IMR-90 (cell line): ENCODE results near the gene ASF1B. TPM values are rescaled to one million over a fixed set of nuclear protein-coding genes. Genes with fewer than 3 reads are reported as not detected.

Source experiments
- ATAC-seq: fragments of 200-7000 bp; cut with Tn5 transposase; 2 replicates; pipeline ENCODE4 v1.9.1; 2020; ENCODE audit warnings: low read depth, mild to moderate bottlenecking, moderate library complexity
- Bru-seq: library from RNA; stranded (reverse); fragments of 400-500 nt; gene quantifications from one replicate; lab custom pipeline; 2021; lab: Mats Ljungman, UMichigan
- BruChase-seq, 2 experiments: library from RNA; stranded (reverse); fragments of 400-500 nt; gene quantifications; one replicate each; lab custom pipeline; 2021; lab: Mats Ljungman, UMichigan
- BruUV-seq: library from RNA; stranded (reverse); fragments of 400-500 nt; replicated peaks from 2 replicates; lab custom pipeline; 2021; lab: Mats Ljungman, UMichigan
- CTCF ChIA-PET: fragments of 300-600 bp; formaldehyde crosslinking; extraction: SDS; loops from one replicate; lab custom pipeline; 2021; ENCODE audit warnings: antibody characterized with exemption; lab: Yijun Ruan, JAX
- POLR2A ChIA-PET: fragments of 300-600 bp; sonication (Branson Sonifier 250); formaldehyde crosslinking; loops from one replicate; lab custom pipeline; 2022; ENCODE audit warnings: antibody characterized with exemption; ENCODE audit not compliant: unreplicated experiment; lab: Charles Lee
- DNase-seq: peaks from one replicate; pipeline ENCODE4 v3.0.0; 2013
- H2AFZ ChIP-seq: replicated peaks from 2 replicates; pipeline ENCODE3; 2013; ENCODE audit warnings: low read length, mild to moderate bottlenecking; ENCODE audit not compliant: poor library complexity
- H2AK5ac ChIP-seq: 2 replicates; pipeline ENCODE4 v1.6.1; 2013; ENCODE audit warnings: low read depth, low read length, inconsistent platforms
- H2AK9ac ChIP-seq: replicated peaks from 2 replicates; pipeline ENCODE3; 2013; ENCODE audit warnings: mild to moderate bottlenecking, low read depth, low read length, moderate library complexity; ENCODE audit not compliant: poor library complexity
- H2BK120ac ChIP-seq: 2 replicates; pipeline ENCODE4 v1.6.1; 2013; ENCODE audit warnings: low read depth, low read length, inconsistent platforms
- H2BK15ac ChIP-seq: 3 replicates; pipeline ENCODE4 v1.6.1; 2013; ENCODE audit warnings: low read depth, low read length, inconsistent platforms
- H2BK20ac ChIP-seq: 2 replicates; pipeline ENCODE4 v1.6.1; 2013; ENCODE audit warnings: low read depth, mild to moderate bottlenecking, inconsistent platforms, low read length, moderate library complexity
- H2BK5ac ChIP-seq: 2 replicates; pipeline ENCODE4 v1.6.1; 2013; ENCODE audit warnings: mild to moderate bottlenecking, low read depth, low read length, inconsistent platforms; ENCODE audit not compliant: poor library complexity, severe bottlenecking
- H3K14ac ChIP-seq: replicated peaks from 2 replicates; pipeline ENCODE4 v1.6.1; 2013; ENCODE audit warnings: low read depth, low read length, inconsistent platforms
- H3K18ac ChIP-seq: 2 replicates; pipeline ENCODE4 v1.6.1; 2013; ENCODE audit warnings: low read depth, low read length, control low read depth
- H3K23ac ChIP-seq: 2 replicates; pipeline ENCODE4 v1.6.1; 2013; ENCODE audit warnings: low read depth, low read length, inconsistent platforms
- H3K27ac ChIP-seq: 2 replicates; pipeline ENCODE4 v1.5.1; 2013; ENCODE audit warnings: mild to moderate bottlenecking, control low read depth, low read length; ENCODE audit not compliant: insufficient read depth
- H3K27me3 ChIP-seq: 2 replicates; pipeline ENCODE4 v1.6.1; 2013; ENCODE audit warnings: low read length; ENCODE audit not compliant: control insufficient read depth, insufficient read depth
- H3K36me3 ChIP-seq: 2 replicates; pipeline ENCODE4 v1.6.1; 2013; ENCODE audit warnings: low read length, mixed read lengths; ENCODE audit not compliant: control insufficient read depth, insufficient read depth
- H3K4ac ChIP-seq: 2 replicates; pipeline ENCODE4 v1.6.1; 2013; ENCODE audit warnings: low read depth, low read length, inconsistent platforms
- H3K4me1 ChIP-seq: 2 replicates; pipeline ENCODE4 v1.6.1; 2013; ENCODE audit warnings: low read length, mixed read lengths; ENCODE audit not compliant: control insufficient read depth, insufficient read depth
- H3K4me2 ChIP-seq: 2 replicates; pipeline ENCODE4 v1.6.1; 2013; ENCODE audit warnings: low read depth, mild to moderate bottlenecking, control low read depth, low read length, moderate library complexity
- H3K4me3 ChIP-seq: 2 replicates; pipeline ENCODE4 v1.5.1; 2013; ENCODE audit warnings: low read depth, mild to moderate bottlenecking, control low read depth, low read length, moderate library complexity; ENCODE audit not compliant: insufficient read depth
- H3K56ac ChIP-seq: 2 replicates; pipeline ENCODE4 v1.6.1; 2013; ENCODE audit warnings: low read length, inconsistent platforms; ENCODE audit not compliant: insufficient read depth; ENCODE audit errors: extremely low read depth
- H3K79me1 ChIP-seq, 2 experiments: 2 replicates each; pipeline ENCODE4 v1.6.1; 2013; ENCODE audit warnings: low read length in 2 of 2, inconsistent platforms in 1 of 2, low read depth in 1 of 2
- H3K9ac ChIP-seq: 2 replicates; pipeline ENCODE4 v1.6.1; 2013; ENCODE audit warnings: low read depth, low read length, control low read depth
- H3K9me1 ChIP-seq: 2 replicates; pipeline ENCODE4 v1.6.1; 2013; ENCODE audit warnings: low read length, inconsistent platforms; ENCODE audit not compliant: insufficient read depth
- H3K9me3 ChIP-seq: 2 replicates; pipeline ENCODE4 v1.6.1; 2013; ENCODE audit warnings: low read length; ENCODE audit not compliant: control insufficient read depth, insufficient read depth
- H4K20me1 ChIP-seq: 2 replicates; pipeline ENCODE4 v1.6.1; 2013; ENCODE audit warnings: low read length, inconsistent platforms; ENCODE audit not compliant: insufficient read depth
- H4K5ac ChIP-seq: 2 replicates; pipeline ENCODE4 v1.6.1; 2013; ENCODE audit warnings: mild to moderate bottlenecking, low read depth, low read length, control low read depth
- H4K8ac ChIP-seq, 2 experiments: 2 replicates each; pipeline ENCODE4 v1.6.1; 2013; ENCODE audit warnings: low read depth in 2 of 2, low read length in 2 of 2, control low read depth in 1 of 2, inconsistent platforms in 1 of 2
- H4K91ac ChIP-seq: 2 replicates; pipeline ENCODE4 v1.6.1; 2013; ENCODE audit warnings: low read depth, low read length, inconsistent platforms; ENCODE audit not compliant: insufficient read depth
- BHLHE40 ChIP-seq: fragments of 150-350 bp; IDR thresholded peaks from 2 replicates; pipeline ENCODE4 v1.6.1; 2016; ENCODE audit warnings: mild to moderate bottlenecking, low read depth, low read length
- CHD1 ChIP-seq: IDR thresholded peaks from 2 replicates; pipeline ENCODE4 v1.6.1; 2012; ENCODE audit warnings: low read depth, low read length, improper control_type of control experiment
- FOS ChIP-seq: fragments of 150-350 bp; IDR thresholded peaks from 2 replicates; pipeline ENCODE4 v1.6.1; 2016; ENCODE audit warnings: low read depth, low read length
- MAZ ChIP-seq: IDR thresholded peaks from 2 replicates; pipeline ENCODE4 v1.6.1; 2012; ENCODE audit warnings: low read depth, mild to moderate bottlenecking, low read length, improper control_type of control experiment, moderate library complexity, borderline replicate concordance
- MXI1 ChIP-seq: IDR thresholded peaks from 2 replicates; pipeline ENCODE4 v1.6.1; 2012; ENCODE audit warnings: low read depth, mild to moderate bottlenecking, low read length, moderate library complexity, borderline replicate concordance
- NFE2L2 ChIP-seq: fragments of 150-350 bp; IDR thresholded peaks from 2 replicates; pipeline ENCODE4 v1.6.1; 2016; ENCODE audit warnings: low read depth, mild to moderate bottlenecking, low read length
- POLR2A ChIP-seq: IDR thresholded peaks from 2 replicates; pipeline ENCODE4 v1.6.1; 2012; ENCODE audit warnings: mild to moderate bottlenecking, low read depth, low read length
- RCOR1 ChIP-seq: IDR thresholded peaks from 2 replicates; pipeline ENCODE4 v1.6.1; 2012; ENCODE audit warnings: mild to moderate bottlenecking, low read length, improper control_type of control experiment; ENCODE audit not compliant: insufficient replicate concordance
- SMC3 ChIP-seq: fragments of 150-350 bp; IDR thresholded peaks from 2 replicates; pipeline ENCODE4 v1.6.1; 2016; ENCODE audit warnings: low read depth, mild to moderate bottlenecking, antibody characterized with exemption, low read length, moderate library complexity
- WGBS, 2 experiments: methylation state at CpG; one replicate each; pipeline versions ENCODE4 v1.1.5 to v1.1.7; 2013; ENCODE audit warnings: missing lambda C conversion rate in 2 of 2; ENCODE audit not compliant: insufficient read length in 1 of 2; ENCODE audit errors: extremely low coverage in 2 of 2; 5-methylcytosine and 5-hydroxymethylcytosine counted together
- dilution Hi-C: fragments of 300-500 bp; cut with HindIII; formaldehyde crosslinking; loops from one replicate; pipeline ENCODE4 v1.14.3; 2018; ENCODE audit warnings: low sequenced_read_pairs; ENCODE audit not compliant: unreplicated experiment
- in situ Hi-C: fragments of 300-500 bp; cut with MboI; formaldehyde crosslinking; loops from 3 replicates; pipeline ENCODE4 v1.14.3; 2019; ENCODE audit warnings: low sequenced_read_pairs, inconsistent platforms, mixed read lengths
- intact Hi-C: fragments of 100-400 bp; cut with micrococcal nuclease; formaldehyde crosslinking; loops from 2 replicates; pipeline ENCODE4 v1.10.0; 2022
- long read RNA-seq: library from polyadenylated mRNA; unstranded; transcript quantifications from one replicate; pipeline ENCODE4 v2.0.0, GENCODE V29; 2021; ENCODE audit not compliant: unreplicated experiment
- polyA plus RNA-seq, 3 experiments: library from polyadenylated mRNA; depleted of rRNA; stranded (reverse); fragments of >200 nt; gene quantifications; 2 replicates each; pipeline ENCODE4 v1.2.3, GENCODE V29; 2012; ENCODE audit warnings: low replicate concordance in 1 of 3
- total RNA-seq: library from RNA; depleted of rRNA; stranded (reverse); fragments of >200 nt; gene quantifications from 2 replicates; pipeline ENCODE4 v1.2.3, GENCODE V29; 2012; rRNA removed
- TF ChIP-seq, protein P1 (sequence below): fragments of 150-350 bp; IDR thresholded peaks from 2 replicates; pipeline ENCODE4 v1.6.1; 2017; ENCODE audit warnings: mild to moderate bottlenecking, antibody characterized with exemption, low read length, low read depth
- TF ChIP-seq, protein P2 (sequence below): conservative IDR thresholded peaks from 2 replicates; pipeline ENCODE4 v1.5.1; 2012; ENCODE audit warnings: mild to moderate bottlenecking, low read depth, low read length, improper control_type of control experiment

ASF1B gene
- total RNA-seq = 10.4 and 13.1 TPM in 2 replicates
- polyA plus RNA-seq (2012; rRNA removed) = 11.3 and 12.1 TPM in 2 replicates
- polyA plus RNA-seq (2012; cell fraction: cytosol; rRNA removed) = 16.3 and 18.8 TPM in 2 replicates
- 3.4 and 7.9 TPM in 2 replicates for polyA plus RNA-seq (2012; cell fraction: nucleus; rRNA removed; ENCODE audit: low replicate concordance)
- Bru-seq, nascent RNA = percentile 38 among the genes with signal in this experiment
- percentile 40 among the genes with signal in this experiment for BruChase-seq, experiment 1, labeled RNA remaining after a 6-hour chase
- percentile 33 among the genes with signal in this experiment for BruChase-seq, experiment 2, labeled RNA remaining after a 2-hour chase
- long read RNA-seq, transcript ASF1B-201 (4 exons, 2,059 nt) = major isoform, 10 of 10 reads
- long read RNA-seq, partial matches to known transcripts = 0 of 10 reads
- long read RNA-seq, other reads (novel, unspliced or antisense) = 0 of 10 reads

DNA sequence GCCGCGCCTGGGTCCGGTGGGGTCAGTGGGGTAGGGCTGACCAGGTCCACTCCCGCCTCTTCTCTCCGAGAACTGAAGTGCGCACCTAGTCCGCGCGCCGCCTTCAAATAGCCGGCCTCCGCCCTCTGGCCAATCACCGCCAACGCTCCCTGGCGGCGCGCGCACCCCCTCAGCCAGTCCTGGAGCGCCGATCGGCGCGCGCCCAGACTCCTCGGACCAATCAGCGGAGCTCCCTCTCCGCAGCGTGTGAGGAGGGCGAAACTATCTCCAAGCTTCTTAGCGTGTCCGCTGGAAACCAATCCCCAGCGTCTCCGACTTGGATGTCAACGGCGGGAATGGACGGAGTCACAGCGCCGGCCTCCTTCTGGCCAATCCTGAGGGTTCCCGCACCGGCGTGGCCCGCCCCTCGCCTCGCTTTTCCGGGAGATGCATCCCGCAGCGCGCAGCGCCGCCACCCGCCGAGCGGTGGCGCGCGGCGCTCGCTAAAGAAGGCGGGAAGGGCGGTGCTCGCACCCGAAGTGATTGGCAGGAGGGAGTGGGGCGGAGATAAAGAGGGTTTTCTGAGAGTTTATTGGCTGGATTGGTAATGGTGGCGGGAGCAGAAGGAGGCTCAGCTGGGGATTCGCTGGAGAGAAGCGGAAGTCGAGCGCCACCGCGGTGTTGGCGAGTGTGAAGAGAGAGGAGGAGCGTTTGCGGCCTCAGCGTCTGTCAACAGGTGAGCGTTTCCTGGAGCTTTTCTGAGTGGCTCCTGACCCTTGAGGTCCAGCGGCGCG is at the start of gene ASF1B:
TSS of gene ASF1B (minus strand) at position 81 of the 773 bp plus-strand sequence. CDS start 133 bp downstream, outside the sequence.
- peaks cover 9% of the 10 kb centered on the region; the same call in 1 of the 2 replicates for H4K20me1 ChIP-seq
- in situ Hi-C loops = no loop called here
- peak within 1 kb of the TSS; percentile 53; the same call in 1 of the 2 replicates for H3K23ac ChIP-seq
- CTCF ChIA-PET = interaction anchor here (0.6 to 1.7 kb wide), 19 partner anchors 11 to 283 kb away, joined by 3 to 8 read pairs (median 4); no protein-coding TSS in a partner anchor
- peak within 1 kb of the TSS; percentile 100 for H2AFZ ChIP-seq
- no peak within 1 kb of the TSS for H3K18ac ChIP-seq
- POLR2A ChIA-PET = interaction anchor here (0.5 kb wide), 1 partner anchor 37 kb away, joined by 3 read pairs; no protein-coding TSS in a partner anchor
- H2BK15ac ChIP-seq = no peak within 1 kb of the TSS
- H4K91ac ChIP-seq = peak within 1 kb of the TSS; percentile 49; the same call in 1 of the 2 replicates
- 1% methylated on average over 43 of the region's 78 CpGs; no CpG with 5 or more reads in 1 of the 2 experiments for WGBS, 2 experiments
- H2AK9ac ChIP-seq = peak within 1 kb of the TSS; percentile 98
- H3K9ac ChIP-seq = peak within 1 kb of the TSS; percentile 45
- peak within 1 kb of the TSS; percentile 79 for H3K4me2 ChIP-seq
- no peaks in the 10 kb centered on the region for H3K9me1 ChIP-seq
- no peaks in the 10 kb centered on the region for H3K36me3 ChIP-seq
- peak within 1 kb of the TSS in 1 of 2 experiments; percentile 80; a peak in 2 of 4 replicates for H4K8ac ChIP-seq
- H4K5ac ChIP-seq = no peak within 1 kb of the TSS
- dilution Hi-C loops = no loop called here
- H3K56ac ChIP-seq = peak within 1 kb of the TSS; percentile 67
- H3K27me3 ChIP-seq = no peaks in the 10 kb centered on the region
- peak within 1 kb of the TSS; percentile 78; the same call in 1 of the 2 replicates for H3K4ac ChIP-seq
- H2BK5ac ChIP-seq = peak within 1 kb of the TSS; percentile 47
- no peak within 1 kb of the TSS for H2BK20ac ChIP-seq
- ATAC-seq (peak; percentile 91), DNase-seq (peak; percentile 100)
- no TSS peak for BruUV-seq
- peak within 1 kb of the TSS; percentile 66 for H3K4me3 ChIP-seq
- H3K14ac ChIP-seq = no peak within 1 kb of the TSS; the same call in 1 of the 2 replicates
- no peaks in the 10 kb centered on the region for H3K9me3 ChIP-seq
- intact Hi-C loops = loop anchor here (2.0 to 5.0 kb wide), 3 partner anchors 46 to 341 kb away; partner anchors contain the start of genes PTGER1 and SAMD1
- peak within 1 kb of the TSS; percentile 53 for H3K27ac ChIP-seq
- H3K4me1 ChIP-seq = peaks cover 6% of the 10 kb centered on the region
- 0 out of 2 replicates have a peak within 1 kb of the TSS, but pooled peaks have one; percentile 38 for H2BK120ac ChIP-seq
- peak within 1 kb of the TSS; percentile 82; the same call in 1 of the 2 replicates for H2AK5ac ChIP-seq
- H3K79me1 ChIP-seq = peaks cover 15 to 44% of the 10 kb centered on the region in 2 experiments
- TF ChIP-seq, protein P1, sequence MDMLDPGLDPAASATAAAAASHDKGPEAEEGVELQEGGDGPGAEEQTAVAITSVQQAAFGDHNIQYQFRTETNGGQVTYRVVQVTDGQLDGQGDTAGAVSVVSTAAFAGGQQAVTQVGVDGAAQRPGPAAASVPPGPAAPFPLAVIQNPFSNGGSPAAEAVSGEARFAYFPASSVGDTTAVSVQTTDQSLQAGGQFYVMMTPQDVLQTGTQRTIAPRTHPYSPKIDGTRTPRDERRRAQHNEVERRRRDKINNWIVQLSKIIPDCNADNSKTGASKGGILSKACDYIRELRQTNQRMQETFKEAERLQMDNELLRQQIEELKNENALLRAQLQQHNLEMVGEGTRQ = peak; percentile 40; the same call in 1 of the 2 replicates
- TF ChIP-seq, protein P2, sequence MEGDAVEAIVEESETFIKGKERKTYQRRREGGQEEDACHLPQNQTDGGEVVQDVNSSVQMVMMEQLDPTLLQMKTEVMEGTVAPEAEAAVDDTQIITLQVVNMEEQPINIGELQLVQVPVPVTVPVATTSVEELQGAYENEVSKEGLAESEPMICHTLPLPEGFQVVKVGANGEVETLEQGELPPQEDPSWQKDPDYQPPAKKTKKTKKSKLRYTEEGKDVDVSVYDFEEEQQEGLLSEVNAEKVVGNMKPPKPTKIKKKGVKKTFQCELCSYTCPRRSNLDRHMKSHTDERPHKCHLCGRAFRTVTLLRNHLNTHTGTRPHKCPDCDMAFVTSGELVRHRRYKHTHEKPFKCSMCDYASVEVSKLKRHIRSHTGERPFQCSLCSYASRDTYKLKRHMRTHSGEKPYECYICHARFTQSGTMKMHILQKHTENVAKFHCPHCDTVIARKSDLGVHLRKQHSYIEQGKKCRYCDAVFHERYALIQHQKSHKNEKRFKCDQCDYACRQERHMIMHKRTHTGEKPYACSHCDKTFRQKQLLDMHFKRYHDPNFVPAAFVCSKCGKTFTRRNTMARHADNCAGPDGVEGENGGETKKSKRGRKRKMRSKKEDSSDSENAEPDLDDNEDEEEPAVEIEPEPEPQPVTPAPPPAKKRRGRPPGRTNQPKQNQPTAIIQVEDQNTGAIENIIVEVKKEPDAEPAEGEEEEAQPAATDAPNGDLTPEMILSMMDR = peak; percentile 98
- TF ChIP-seq SMC3 (peak; percentile 70), RCOR1 (no peak), FOS (peak; percentile 61; the same call in 1 of the 2 replicates), NFE2L2 (no peak), BHLHE40 (no peak), MAZ (peak; percentile 77; the same call in 1 of the 2 replicates), MXI1 (peak; percentile 91), CHD1 (no peak; the same call in 1 of the 2 replicates), POLR2A (peak; percentile 80)
